HG02610 (cell line): ENCODE data around the gene RAB6B.
"Not testable (repeated sequence)": the region's sequence is repeated elsewhere in the genome, so short reads cannot be mapped to it uniquely, and the experiment has no call there.

Experiments used
- ATAC-seq: cut with Tn5 transposase; IDR thresholded peaks from one replicate; pipeline ENCODE4 v1.9.1; 2021; ENCODE audit warnings: mild to moderate bottlenecking, moderate library complexity; ENCODE audit not compliant: unreplicated experiment

The RAB6B gene

GRCh38 chr3:133821767-133822638 lies 73.7 kb downstream of the RAB6B start:
- no peak for ATAC-seq

- ATAC-seq: no peak
Measured at GRCh38 chr3:133820889-133821675, 74.6 kb downstream of the RAB6B start.

- ATAC-seq: no peak
Measured at GRCh38 chr3:133820129-133820528, 75.6 kb downstream of the RAB6B start.

- ATAC-seq: no peak
Measured at GRCh38 chr3:133815386-133815785, 80.3 kb downstream of the RAB6B start.

GRCh38 chr3:133812872-133813271 lies 82.8 kb downstream of the RAB6B start:
- no peak for ATAC-seq

GRCh38 chr3:133805702-133806475 lies 89.8 kb downstream of the RAB6B start, which contains the start of gene SRPRB:
SRPRB (plus strand) TSS chr3:133805815; CDS start chr3:133805849, 34 bp downstream.
- ATAC-seq: peak; percentile 98

GRCh38 chr3:133805384-133805701 lies 90.3 kb downstream of the RAB6B start:
- ATAC-seq: no peak

- ATAC-seq: no peak
Measured at GRCh38 chr3:133804896-133805295, 90.8 kb downstream of the RAB6B start.

GRCh38 chr3:133803469-133803868 lies 92.2 kb downstream of the RAB6B start:
- ATAC-seq: no peak

- no peak for ATAC-seq
Measured at GRCh38 chr3:133799794-133800585, 95.7 kb downstream of the RAB6B start.

- ATAC-seq: no peak
Measured at GRCh38 chr3:133797396-133798105, 98.1 kb downstream of the RAB6B start.

- no peak for ATAC-seq
Measured at GRCh38 chr3:133792171-133792763, 103.4 kb downstream of the RAB6B start.

- ATAC-seq: no peak
Measured at GRCh38 chr3:133788024-133788423, 107.7 kb downstream of the RAB6B start.

- no peak for ATAC-seq
Measured at GRCh38 chr3:133783762-133784161, 111.9 kb downstream of the RAB6B start.

GRCh38 chr3:133782454-133782853 lies 113.2 kb downstream of the RAB6B start:
- no peak for ATAC-seq

- ATAC-seq: no peak
Measured at GRCh38 chr3:133781570-133781969, 114.1 kb downstream of the RAB6B start.

- ATAC-seq: not testable (repeated sequence)
Measured at GRCh38 chr3:133780756-133781155, 114.9 kb downstream of the RAB6B start.

GRCh38 chr3:133779626-133780203 lies 116.0 kb downstream of the RAB6B start:
- no peak for ATAC-seq
